ENCODE data around the gene PPM1H. TPM values are rescaled to one million over a fixed set of nuclear protein-coding genes. Genes with fewer than 3 reads are reported as not detected.
"Not testable (repeated sequence)": the region's sequence is repeated elsewhere in the genome, so short reads cannot be mapped to it uniquely, and the experiment has no call there.

PPM1H gene
- total RNA-seq, 2 experiments from 2014 or later, result 0.07 TPM; not detected in 1

DNA sequence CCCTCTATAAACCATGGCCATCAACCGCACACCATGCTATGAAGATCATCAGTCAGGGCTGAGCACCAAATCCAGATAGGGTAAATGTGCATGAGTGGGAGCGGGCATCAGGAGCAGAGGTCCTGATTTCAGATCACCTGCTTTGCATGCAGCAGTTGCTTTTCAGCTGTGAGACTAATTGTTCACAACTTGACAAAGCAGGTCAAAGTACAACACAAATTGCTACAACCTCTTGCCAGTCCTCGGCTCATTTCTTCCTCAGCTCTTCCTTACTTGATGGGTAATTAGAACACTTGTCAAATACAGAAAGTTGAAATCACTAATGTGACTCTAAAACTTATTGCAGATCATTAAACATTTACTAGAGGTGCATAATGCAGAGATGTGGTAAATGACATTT is 171.6 kb downstream of the PPM1H start:
- ATAC-seq (no peak), DNase-seq (no peak)
- Mint-ChIP-seq H3K36me3 (ENCODE audit: low read depth) (no peaks in the 10 kb centered on the region), H3K27me3 (peaks cover 9% of the 10 kb centered on the region), H3K4me3 (no peak overlapping the region), H3K9me3 (no peaks in the 10 kb centered on the region), H3K4me1 (ENCODE audit: low read depth) (peaks cover 30% of the 10 kb centered on the region), H3K27ac (no peak overlapping the region)
- POLR2A ChIA-PET, result no interaction called here
- intact Hi-C loops (cut with micrococcal nuclease), result no loop called here
- TF ChIP-seq, protein P1, sequence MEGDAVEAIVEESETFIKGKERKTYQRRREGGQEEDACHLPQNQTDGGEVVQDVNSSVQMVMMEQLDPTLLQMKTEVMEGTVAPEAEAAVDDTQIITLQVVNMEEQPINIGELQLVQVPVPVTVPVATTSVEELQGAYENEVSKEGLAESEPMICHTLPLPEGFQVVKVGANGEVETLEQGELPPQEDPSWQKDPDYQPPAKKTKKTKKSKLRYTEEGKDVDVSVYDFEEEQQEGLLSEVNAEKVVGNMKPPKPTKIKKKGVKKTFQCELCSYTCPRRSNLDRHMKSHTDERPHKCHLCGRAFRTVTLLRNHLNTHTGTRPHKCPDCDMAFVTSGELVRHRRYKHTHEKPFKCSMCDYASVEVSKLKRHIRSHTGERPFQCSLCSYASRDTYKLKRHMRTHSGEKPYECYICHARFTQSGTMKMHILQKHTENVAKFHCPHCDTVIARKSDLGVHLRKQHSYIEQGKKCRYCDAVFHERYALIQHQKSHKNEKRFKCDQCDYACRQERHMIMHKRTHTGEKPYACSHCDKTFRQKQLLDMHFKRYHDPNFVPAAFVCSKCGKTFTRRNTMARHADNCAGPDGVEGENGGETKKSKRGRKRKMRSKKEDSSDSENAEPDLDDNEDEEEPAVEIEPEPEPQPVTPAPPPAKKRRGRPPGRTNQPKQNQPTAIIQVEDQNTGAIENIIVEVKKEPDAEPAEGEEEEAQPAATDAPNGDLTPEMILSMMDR (IDR thresholded peaks at IDR 0.05), result no peak
- CTCF ChIA-PET, result no interaction called here

DNA sequence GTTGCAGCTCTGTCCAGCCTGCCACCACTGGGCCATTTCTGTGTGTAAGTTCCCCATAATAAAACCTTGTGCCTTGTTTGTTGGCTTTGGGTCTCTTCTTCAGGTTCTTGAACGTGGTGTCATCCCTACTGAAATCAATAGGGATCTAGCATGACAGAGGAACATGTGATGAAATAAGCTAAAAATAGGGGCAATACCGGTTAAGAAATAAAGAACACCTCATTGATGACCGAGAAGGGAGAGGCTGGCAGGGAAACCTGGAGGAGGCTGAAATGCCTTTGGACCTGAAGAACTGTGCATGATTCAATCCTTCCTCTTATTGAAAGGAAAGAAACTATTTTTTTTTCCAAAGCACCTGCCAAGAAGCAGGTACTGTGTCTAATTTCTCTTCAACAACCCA is 172.3 kb downstream of the PPM1H start:
- Mint-ChIP-seq H3K27me3 (peaks cover 9% of the 10 kb centered on the region), H3K36me3 (ENCODE audit: low read depth) (no peaks in the 10 kb centered on the region), H3K4me1 (ENCODE audit: low read depth) (peaks cover 28% of the 10 kb centered on the region), H3K27ac (no peak overlapping the region), H3K4me3 (no peak overlapping the region), H3K9me3 (no peaks in the 10 kb centered on the region)
- no peak for ATAC-seq
- no peak for DNase-seq
- TF ChIP-seq, protein P1 (IDR thresholded peaks at IDR 0.05), result no peak
- ChIA-PET CTCF (interaction anchor here (1.8 kb wide), 1 partner anchor 32 kb away, joined by 6 read pairs; no protein-coding TSS in a partner anchor), POLR2A (no interaction called here)
- intact Hi-C loops (cut with micrococcal nuclease), result no loop called here

DNA sequence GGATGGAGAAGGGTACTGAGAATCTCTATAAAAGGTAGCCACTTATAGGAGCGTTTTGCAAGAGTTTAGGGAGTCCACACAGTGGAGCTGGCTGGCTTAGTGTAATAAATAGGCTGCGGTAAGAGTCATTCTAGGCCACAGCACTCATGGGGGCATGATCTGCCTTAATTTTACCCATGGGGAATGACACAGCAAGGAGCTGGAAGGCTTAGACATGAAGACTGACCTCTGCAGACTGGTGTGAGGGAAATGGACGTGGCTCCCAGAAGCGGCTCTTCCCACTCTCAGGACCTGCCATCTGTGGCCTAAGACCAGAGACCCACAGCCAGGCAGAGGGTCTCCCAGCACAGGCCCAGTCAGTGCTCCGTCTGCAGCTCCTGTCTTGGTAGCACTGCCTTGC is 173.3 kb downstream of the PPM1H start:
- peaks cover 9% of the 10 kb centered on the region for H3K27me3 Mint-ChIP-seq
- H3K4me3 Mint-ChIP-seq, result no peak overlapping the region
- no peak overlapping the region for H3K27ac Mint-ChIP-seq
- H3K36me3 Mint-ChIP-seq (ENCODE audit: low read depth), result no peaks in the 10 kb centered on the region
- no peak for DNase-seq
- peaks cover 34% of the 10 kb centered on the region for H3K4me1 Mint-ChIP-seq (ENCODE audit: low read depth)
- POLR2A ChIA-PET, result no interaction called here
- ATAC-seq, result no peak
- H3K9me3 Mint-ChIP-seq, result no peaks in the 10 kb centered on the region
- intact Hi-C loops (cut with micrococcal nuclease), result no loop called here
- TF ChIP-seq, protein P1 (IDR thresholded peaks at IDR 0.05), result no peak
- CTCF ChIA-PET, result interaction anchor here (1.8 kb wide), 1 partner anchor 33 kb away, joined by 6 read pairs; no protein-coding TSS in a partner anchor

DNA sequence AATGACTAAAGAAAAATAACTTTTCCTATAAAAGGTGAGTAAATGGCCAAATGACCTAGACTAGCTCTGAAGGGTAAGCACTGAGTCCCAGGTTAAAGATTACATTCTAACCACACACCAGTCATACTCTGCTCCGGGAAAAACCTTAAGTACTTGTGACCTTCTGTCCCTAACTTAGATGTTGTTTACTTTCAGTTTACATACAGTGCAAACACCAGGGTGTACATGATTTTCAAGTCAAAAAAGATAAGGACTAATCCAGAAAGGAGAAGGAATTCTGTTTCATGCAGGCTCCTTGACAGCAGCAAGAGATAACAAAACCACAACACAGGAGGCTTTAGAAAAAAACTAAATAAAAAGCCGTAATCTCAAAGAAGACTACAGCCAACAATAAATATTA is 174.2 kb downstream of the PPM1H start:
- ChIA-PET CTCF (no interaction called here), POLR2A (no interaction called here)
- Mint-ChIP-seq H3K27ac (no peak overlapping the region), H3K9me3 (no peaks in the 10 kb centered on the region), H3K4me1 (ENCODE audit: low read depth) (peaks cover 34% of the 10 kb centered on the region), H3K4me3 (no peak overlapping the region), H3K36me3 (ENCODE audit: low read depth) (no peaks in the 10 kb centered on the region), H3K27me3 (peaks cover 9% of the 10 kb centered on the region)
- TF ChIP-seq, protein P1 (IDR thresholded peaks at IDR 0.05), result no peak
- ATAC-seq, result peak; percentile 47
- DNase-seq, result no peak
- intact Hi-C loops (cut with micrococcal nuclease), result no loop called here

DNA sequence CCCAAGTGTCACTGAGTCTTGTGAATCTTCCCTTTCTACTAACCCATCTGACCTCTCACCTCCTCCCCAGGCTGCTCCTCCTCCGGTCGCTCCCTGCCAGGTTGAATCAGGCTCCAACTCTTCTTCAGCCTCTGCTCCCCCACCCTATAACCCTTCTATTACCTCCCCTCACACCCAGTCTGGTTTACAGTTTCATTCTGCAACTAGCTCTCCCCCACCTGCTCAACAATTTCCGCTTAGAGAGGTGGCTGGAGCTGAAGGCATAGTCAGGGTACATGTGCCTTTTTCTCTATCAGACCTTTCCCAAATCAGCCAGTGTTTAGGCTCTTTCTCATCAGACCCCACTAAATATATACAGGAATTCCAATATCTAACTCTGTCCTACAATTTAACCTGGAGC is 174.6 kb downstream of the PPM1H start:
- not testable (repeated sequence) for H3K4me3 Mint-ChIP-seq

DNA sequence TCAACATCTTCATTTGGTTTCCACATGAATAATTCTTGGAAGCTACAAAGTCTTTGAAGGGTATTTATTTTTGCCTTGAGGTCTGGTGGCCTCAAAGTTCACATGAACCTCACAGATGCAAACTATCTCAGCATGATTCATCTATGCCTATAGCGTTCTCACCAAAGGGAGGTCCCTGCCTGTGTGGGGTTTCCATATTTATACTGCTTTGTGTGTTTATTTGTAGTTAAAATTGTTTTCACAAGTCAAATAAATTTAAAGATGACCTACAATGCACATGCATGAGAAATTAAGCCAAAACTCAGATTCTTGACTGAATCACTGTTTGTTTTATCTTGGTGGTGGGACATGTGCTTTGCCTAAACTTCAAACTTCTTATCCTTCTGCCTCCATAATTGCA is 176.7 kb downstream of the PPM1H start:
- Mint-ChIP-seq H3K36me3 (ENCODE audit: low read depth) (no peaks in the 10 kb centered on the region), H3K9me3 (no peaks in the 10 kb centered on the region), H3K27me3 (peaks cover 9% of the 10 kb centered on the region), H3K4me1 (ENCODE audit: low read depth) (peaks cover 34% of the 10 kb centered on the region), H3K4me3 (no peak overlapping the region), H3K27ac (peak overlapping the region; percentile 33)
- ChIA-PET CTCF (interaction anchor here (1.1 to 1.7 kb wide), 2 partner anchors 22 to 36 kb away, joined by 3 to 5 read pairs; no protein-coding TSS in a partner anchor), POLR2A (no interaction called here)
- ATAC-seq (peak; percentile 95), DNase-seq (peak; percentile 55)
- TF ChIP-seq, protein P1 (IDR thresholded peaks at IDR 0.05), result no peak
- intact Hi-C loops (cut with micrococcal nuclease), result no loop called here

More for the DNA sequence above, 174.6 kb downstream of the PPM1H start:
- H3K9me3 Mint-ChIP-seq; POLR2A ChIA-PET; H3K36me3 Mint-ChIP-seq (ENCODE audit: low read depth); ATAC-seq; intact Hi-C loops (cut with micrococcal nuclease); H3K27me3 Mint-ChIP-seq; H3K27ac Mint-ChIP-seq; CTCF ChIA-PET: not testable (repeated sequence)
- DNase-seq, result peak; percentile 9
- H3K4me1 Mint-ChIP-seq (ENCODE audit: low read depth), result peaks cover 34% of the 10 kb centered on the region

All from activated CD8-positive, alpha-beta T cell treated with anti-CD3 and anti-CD28 coated beads for 36 hours (primary cell).